H9 (cell line): ENCODE data around the gene SPEF2. TPM values are rescaled to one million over a fixed set of nuclear protein-coding genes. Genes with fewer than 3 reads are reported as not detected.

Experiments used
- DNase-seq: peaks from one replicate; pipeline ENCODE4 v3.0.0-alpha.2; 2017
- H2AFZ ChIP-seq: one replicate; pipeline ENCODE4 v1.6.1; 2013; ENCODE audit warnings: mild to moderate bottlenecking, low read length, control low read depth, moderate library complexity
- H2AK5ac ChIP-seq: 2 replicates; pipeline ENCODE4 v1.6.1; 2013; ENCODE audit warnings: low read length, control low read depth, mixed read lengths; ENCODE audit not compliant: insufficient read length
- H2BK120ac ChIP-seq: one replicate; pipeline ENCODE4 v1.6.1; 2013; ENCODE audit warnings: low read depth, mild to moderate bottlenecking, low read length, control low read depth, inconsistent platforms; ENCODE audit not compliant: poor library complexity, severe bottlenecking
- H2BK12ac ChIP-seq: 2 replicates; pipeline ENCODE4 v1.6.1; 2013; ENCODE audit warnings: low read length, control low read depth, mixed read lengths, low read depth; ENCODE audit not compliant: insufficient read length
- H2BK15ac ChIP-seq: 2 replicates; pipeline ENCODE4 v1.6.1; 2013; ENCODE audit warnings: low read depth, low read length, control low read depth
- H2BK20ac ChIP-seq: one replicate; pipeline ENCODE4 v1.6.1; 2013; ENCODE audit warnings: low read depth, mild to moderate bottlenecking, low read length, control low read depth, inconsistent platforms; ENCODE audit not compliant: poor library complexity, severe bottlenecking
- H2BK5ac ChIP-seq: 2 replicates; pipeline ENCODE4 v1.6.1; 2013; ENCODE audit warnings: low read length, control low read depth, mixed read lengths; ENCODE audit not compliant: insufficient read length
- H3K14ac ChIP-seq: 2 replicates; pipeline ENCODE4 v1.6.1; 2013; ENCODE audit warnings: low read length, control low read depth; ENCODE audit not compliant: insufficient read depth
- H3K18ac ChIP-seq: 2 replicates; pipeline ENCODE4 v1.6.1; 2013; ENCODE audit warnings: low read depth, mild to moderate bottlenecking, mixed read lengths, low read length, control low read depth; ENCODE audit not compliant: insufficient read length
- H3K23ac ChIP-seq: 2 replicates; pipeline ENCODE4 v1.6.1; 2013; ENCODE audit warnings: low read length, control low read depth, mixed read lengths, low read depth; ENCODE audit not compliant: insufficient read length
- H3K23me2 ChIP-seq: 2 replicates; pipeline ENCODE4 v1.6.1; 2013; ENCODE audit warnings: low read depth, mild to moderate bottlenecking, mixed read lengths, low read length, control low read depth; ENCODE audit not compliant: insufficient read length, poor library complexity, severe bottlenecking
- H3K27ac ChIP-seq: 2 replicates; pipeline ENCODE4 v1.5.1; 2013; ENCODE audit warnings: low read length, control low read depth, mixed read lengths, low read depth; ENCODE audit not compliant: insufficient read length
- H3K27me3 ChIP-seq: 2 replicates; pipeline ENCODE4 v1.6.1; 2013; ENCODE audit warnings: low read length, control low read depth, inconsistent platforms; ENCODE audit not compliant: insufficient read depth
- H3K4ac ChIP-seq: 2 replicates; pipeline ENCODE4 v1.6.1; 2013; ENCODE audit warnings: low read depth, mild to moderate bottlenecking, control low read depth, inconsistent platforms, low read length, moderate library complexity
- H3K4me1 ChIP-seq: 2 replicates; pipeline ENCODE4 v1.6.1; 2013; ENCODE audit warnings: low read length, control low read depth, inconsistent platforms; ENCODE audit not compliant: insufficient read depth
- H3K4me2 ChIP-seq: 2 replicates; pipeline ENCODE4 v1.6.1; 2013; ENCODE audit warnings: low read length, control low read depth, mixed read lengths; ENCODE audit not compliant: insufficient read length, insufficient read depth
- H3K56ac ChIP-seq: 2 replicates; pipeline ENCODE4 v1.6.1; 2013; ENCODE audit warnings: low read depth, mild to moderate bottlenecking, mixed read lengths, low read length, control low read depth; ENCODE audit not compliant: insufficient read length
- H3K79me1 ChIP-seq: 2 replicates; pipeline ENCODE4 v1.6.1; 2013; ENCODE audit warnings: low read depth, mild to moderate bottlenecking, moderate library complexity, low read length, control low read depth, inconsistent platforms; ENCODE audit not compliant: insufficient read depth, poor library complexity, severe bottlenecking
- H3K79me2 ChIP-seq: 2 replicates; pipeline ENCODE4 v1.6.1; 2013; ENCODE audit warnings: low read length, control low read depth, inconsistent platforms; ENCODE audit not compliant: insufficient read depth
- H3K9ac ChIP-seq: 2 replicates; pipeline ENCODE4 v1.6.1; 2013; ENCODE audit warnings: low read length, control low read depth, mixed read lengths; ENCODE audit not compliant: insufficient read length; ENCODE audit errors: extremely low read depth
- H3K9me3 ChIP-seq: one replicate; pipeline ENCODE4 v1.6.1; 2013; ENCODE audit warnings: low read depth, low read length, inconsistent platforms; ENCODE audit not compliant: control insufficient read depth
- H3T11ph ChIP-seq: one replicate; pipeline ENCODE4 v1.6.1; 2013; ENCODE audit warnings: mild to moderate bottlenecking, low read length, control low read depth, inconsistent platforms
- H4K20me1 ChIP-seq: one replicate; pipeline ENCODE4 v1.6.1; 2013; ENCODE audit not compliant: control insufficient read depth, insufficient read length, insufficient read depth
- H4K5ac ChIP-seq: 2 replicates; pipeline ENCODE4 v1.6.1; 2013; ENCODE audit warnings: low read depth, mild to moderate bottlenecking, mixed read lengths, low read length, control low read depth; ENCODE audit not compliant: insufficient read length
- H4K8ac ChIP-seq: replicated peaks from 2 replicates; pipeline ENCODE4 v1.6.1; 2013; ENCODE audit warnings: low read length, control low read depth, mixed read lengths, low read depth; ENCODE audit not compliant: insufficient read length
- H4K91ac ChIP-seq: 2 replicates; pipeline ENCODE4 v1.6.1; 2013; ENCODE audit warnings: low read depth, mild to moderate bottlenecking, moderate library complexity, mixed read lengths, low read length, control low read depth; ENCODE audit not compliant: insufficient read length
- H3K27ac Mint-ChIP-seq, 3 experiments: 2 replicates in 2 of 3; 3 replicates in 1 of 3; pipeline ENCODE4 v1.8.0; 2020 to 2021; ENCODE audit warnings: mixed read lengths in 3 of 3, mild to moderate bottlenecking in 1 of 3, moderate library complexity in 1 of 3
- H3K27me3 Mint-ChIP-seq: 2 replicates; pipeline ENCODE4 v1.8.0; 2021; ENCODE audit warnings: low read depth, mild to moderate bottlenecking, moderate library complexity, mixed read lengths
- H3K36me3 Mint-ChIP-seq, 3 experiments: 2 replicates in 2 of 3; 3 replicates in 1 of 3; pipeline ENCODE4 v1.8.0; 2020 to 2021; ENCODE audit warnings: low read depth in 3 of 3, mixed read lengths in 3 of 3; ENCODE audit not compliant: insufficient read depth in 1 of 3
- H3K4me1 Mint-ChIP-seq, 2 experiments: 2 replicates each; pipeline ENCODE4 v1.8.0; 2020; ENCODE audit warnings: mixed read lengths in 2 of 2
- H3K4me3 Mint-ChIP-seq, 2 experiments: 2 replicates in 1 of 2; 3 replicates in 1 of 2; pipeline ENCODE4 v1.8.0; 2020 to 2021; ENCODE audit warnings: mild to moderate bottlenecking in 2 of 2, mixed read lengths in 2 of 2, moderate library complexity in 1 of 2
- H3K9me3 Mint-ChIP-seq, 2 experiments: 2 replicates in 1 of 2; 3 replicates in 1 of 2; pipeline ENCODE4 v1.8.0; 2020; ENCODE audit warnings: mild to moderate bottlenecking in 2 of 2, mixed read lengths in 2 of 2, moderate library complexity in 1 of 2
- CTCF ChIP-seq: fragments of 200-600 bp; sonication (generic); conservative IDR thresholded peaks from 3 replicates; pipeline ENCODE4 v1.8.0; 2021; ENCODE audit warnings: antibody characterized with exemption, mild to moderate bottlenecking
- WGBS: extraction: QIAGEN DNeasy Blood & Tissue Kit; methylation state at CpG from one replicate; pipeline ENCODE4 v1.1.7; 2013; ENCODE audit warnings: missing lambda C conversion rate, low lambda C conversion rate, mixed read lengths; ENCODE audit not compliant: insufficient read length; ENCODE audit errors: extremely low coverage; 5-methylcytosine and 5-hydroxymethylcytosine counted together
- total RNA-seq: library from RNA; stranded (reverse); gene quantifications from 2 replicates; pipeline ENCODE4 v1.2.1, GENCODE V29; 2021

Gene SPEF2
- total RNA-seq, 1 experiment from 2014 or later: 1.0 TPM

- Histone ChIP-seq H2BK5ac (no peak overlapping the region), H3K4me1 (no peaks in the 10 kb centered on the region; the same call in 1 of the 2 replicates), H3K27ac (no peak overlapping the region), H4K91ac (no peak overlapping the region), H4K5ac (no peak overlapping the region), H3K18ac (no peak overlapping the region), H3K79me1 (no peaks in the 10 kb centered on the region), H3K23ac (no peak overlapping the region), H3K4me2 (no peak overlapping the region), H2BK12ac (no peak overlapping the region), H2BK120ac (no peak overlapping the region), H3T11ph (no peak overlapping the region), H2BK15ac (no peak overlapping the region), H3K9ac (no peak overlapping the region), H4K20me1 (no peaks in the 10 kb centered on the region), H3K27me3 (no peaks in the 10 kb centered on the region), H3K79me2 (no peaks in the 10 kb centered on the region), H4K8ac (no peak overlapping the region), H2AK5ac (no peak overlapping the region), H3K56ac (no peak overlapping the region), H3K14ac (no peak overlapping the region), H3K9me3 (no peaks in the 10 kb centered on the region), H2AFZ (no peak overlapping the region), H2BK20ac (no peak overlapping the region), H3K23me2 (no peaks in the 10 kb centered on the region), H3K4ac (no peak overlapping the region)
- TF ChIP-seq CTCF: no peak
- DNase-seq: no peak
- peaks cover 2% of the 10 kb centered on the region in 2 experiments; a peak in 3 of 4 replicates for H3K4me1 Mint-ChIP-seq
- H3K36me3 Mint-ChIP-seq: no peaks in the 10 kb centered on the region
- H3K9me3 Mint-ChIP-seq: no peaks in the 10 kb centered on the region
- H3K27me3 Mint-ChIP-seq: peaks cover 34% of the 10 kb centered on the region
- no peak overlapping the region for H3K4me3 Mint-ChIP-seq
- no peak overlapping the region for H3K27ac Mint-ChIP-seq
- no CpG with 5 or more reads among the region's 3 CpGs for WGBS
Observed at GRCh38 chr5:35781181-35781790, 163.6 kb downstream of the SPEF2 start.
